PC-9 (cell line): Measurements from ENCODE around the gene TIRAP.

ENCODE experiments used
- CTCF ChIP-seq: fragments of 200-600 bp; sonication (generic); conservative IDR thresholded peaks from 2 replicates; pipeline ENCODE4 v1.6.1; 2017; ENCODE audit warnings: mixed run types, antibody characterized with exemption, mild to moderate bottlenecking, moderate library complexity
- EZH2 ChIP-seq: fragments of 200-600 bp; sonication (generic); IDR thresholded peaks from 2 replicates; pipeline ENCODE4 v1.8.0; 2017; ENCODE audit warnings: antibody characterized with exemption, low read depth

- TF ChIP-seq CTCF (no peak), EZH2 (no peak)
Observed at GRCh38 chr11:126267650-126268049, 15.2 kb upstream of the TIRAP start.
